ENCODE data around the gene SAMD1. TPM values are rescaled to one million over a fixed set of nuclear protein-coding genes. Genes with fewer than 3 reads are reported as not detected.
A peak's percentile ranks its signal among the peaks of the same experiment; 100 is the strongest.

SAMD1 gene
- total and polyA plus RNA-seq, 2 experiments from 2014 or later: 112 to 136 TPM

GRCh38 chr19:14106840-14107239, 16.3 kb upstream of the SAMD1 start:
- Histone ChIP-seq H3K27me3 (no peaks in the 10 kb centered on the region), H3K4me3 (no peak overlapping the region), H3K36me3 (peaks cover 18% of the 10 kb centered on the region), H3K4me1 (ENCODE audit: low read depth) (no peaks in the 10 kb centered on the region), H3K9me3 (ENCODE audit: low read depth) (no peaks in the 10 kb centered on the region), H3K27ac (no peak overlapping the region)
- no peak for DNase-seq (ENCODE audit: low read depth in 1 of 2, low spot score in 1 of 2)
- TF ChIP-seq CTCF (IDR thresholded peaks at IDR 0.05; ENCODE audit: low read depth, low read length): no peak

GRCh38 chr19:14105680-14106079, 15.1 kb upstream of the SAMD1 start:
- Histone ChIP-seq H3K4me3 (no peak overlapping the region), H3K36me3 (peaks cover 26% of the 10 kb centered on the region), H3K27ac (no peak overlapping the region), H3K9me3 (ENCODE audit: low read depth) (no peaks in the 10 kb centered on the region), H3K4me1 (ENCODE audit: low read depth) (no peaks in the 10 kb centered on the region), H3K27me3 (no peaks in the 10 kb centered on the region)
- DNase-seq (ENCODE audit: low read depth in 1 of 2, low spot score in 1 of 2): no peak
- no peak for TF ChIP-seq CTCF (IDR thresholded peaks at IDR 0.05; ENCODE audit: low read depth, low read length)

GRCh38 chr19:14103310-14103709, 12.8 kb upstream of the SAMD1 start:
- peaks cover 28% of the 10 kb centered on the region for H3K36me3 ChIP-seq
- no peaks in the 10 kb centered on the region for H3K27me3 ChIP-seq
- no peaks in the 10 kb centered on the region for H3K4me1 ChIP-seq (ENCODE audit: low read depth)
- no peak overlapping the region for H3K4me3 ChIP-seq
- H3K9me3 ChIP-seq (ENCODE audit: low read depth): no peaks in the 10 kb centered on the region
- no peak for TF ChIP-seq CTCF (IDR thresholded peaks at IDR 0.05; ENCODE audit: low read depth, low read length)
- H3K27ac ChIP-seq: no peak overlapping the region
- no peak for DNase-seq (ENCODE audit: low read depth in 1 of 2, low spot score in 1 of 2)

- Histone ChIP-seq H3K27me3 (no peaks in the 10 kb centered on the region), H3K4me3 (no peak overlapping the region), H3K36me3 (peaks cover 28% of the 10 kb centered on the region)
Measured at GRCh38 chr19:14102756-14103155, 12.2 kb upstream of the SAMD1 start.

GRCh38 chr19:14102102-14102696, 11.6 kb upstream of the SAMD1 start:
- Histone ChIP-seq H3K27me3 (no peaks in the 10 kb centered on the region), H3K36me3 (peaks cover 28% of the 10 kb centered on the region), H3K27ac (no peak overlapping the region), H3K4me1 (ENCODE audit: low read depth) (no peaks in the 10 kb centered on the region), H3K4me3 (no peak overlapping the region), H3K9me3 (ENCODE audit: low read depth) (no peaks in the 10 kb centered on the region)
- DNase-seq (ENCODE audit: low read depth in 1 of 2, low spot score in 1 of 2): peak in 1 of 2 donors; percentile 42
- no peak for TF ChIP-seq CTCF (IDR thresholded peaks at IDR 0.05; ENCODE audit: low read depth, low read length)

More at GRCh38 chr19:14102756-14103155, 12.2 kb upstream of the SAMD1 start:
- DNase-seq (ENCODE audit: low read depth in 1 of 2, low spot score in 1 of 2): no peak
- no peak for TF ChIP-seq CTCF (IDR thresholded peaks at IDR 0.05; ENCODE audit: low read depth, low read length)
- Histone ChIP-seq H3K4me1 (ENCODE audit: low read depth) (no peaks in the 10 kb centered on the region), H3K9me3 (ENCODE audit: low read depth) (no peaks in the 10 kb centered on the region), H3K27ac (no peak overlapping the region)

All from cardiac muscle cell (in vitro differentiated cells and primary cell).